Measurements from ENCODE around the gene TMEM176A.

DNA sequence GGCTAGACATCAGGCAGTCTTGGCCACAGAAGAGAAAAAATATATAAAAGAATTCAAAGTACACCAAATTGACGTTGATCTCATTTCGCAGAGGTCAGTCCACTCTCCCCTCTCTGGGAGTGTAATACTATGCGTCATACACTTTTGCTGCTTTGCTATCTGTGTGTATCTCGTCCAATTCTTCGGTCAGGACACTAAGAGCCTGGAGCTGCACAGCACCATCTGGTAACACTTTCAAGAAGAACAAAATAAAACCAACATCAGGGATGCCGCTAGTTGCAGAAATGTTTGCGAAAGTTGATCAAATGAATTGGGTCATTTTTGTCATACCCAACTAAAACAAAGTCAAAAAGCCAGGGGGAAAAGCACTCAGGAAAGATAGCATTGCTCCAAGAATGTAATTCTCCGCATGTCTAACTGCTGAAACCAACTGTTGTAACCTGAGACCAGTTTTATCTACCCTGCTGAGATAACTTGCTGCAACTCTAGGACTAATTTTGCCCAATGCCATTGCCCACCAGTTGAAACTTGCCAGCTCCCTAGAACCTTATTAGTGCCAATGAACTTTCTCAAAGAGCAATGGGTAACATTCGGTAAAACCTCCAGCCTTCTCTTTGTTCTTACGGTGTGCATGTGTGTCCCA, 23.0 kb downstream of the TMEM176A start:
- no peak for TF ChIP-seq POLR2A (IDR thresholded peaks at IDR 0.05)
- no peak for TF ChIP-seq CTCF (IDR thresholded peaks at IDR 0.05)
